OCI-LY7 (cell line): ENCODE results near the gene LTBP4.

Experiments used
- EZH2phosphoT487 ChIP-seq: fragments of 200-600 bp; sonication (generic); IDR thresholded peaks from 2 replicates; pipeline ENCODE4 v1.6.1; 2018; ENCODE audit warnings: low read depth, borderline replicate concordance, mild to moderate bottlenecking, mixed run types, antibody characterized with exemption, low read length, moderate library complexity, mixed read lengths
- TF ChIP-seq, protein P1 (sequence below): fragments of 200-600 bp; sonication (generic); conservative IDR thresholded peaks from 2 replicates; pipeline ENCODE4 v1.5.1; 2014; ENCODE audit warnings: mild to moderate bottlenecking, antibody characterized with exemption, low read length, moderate library complexity, mixed read lengths

DNA sequence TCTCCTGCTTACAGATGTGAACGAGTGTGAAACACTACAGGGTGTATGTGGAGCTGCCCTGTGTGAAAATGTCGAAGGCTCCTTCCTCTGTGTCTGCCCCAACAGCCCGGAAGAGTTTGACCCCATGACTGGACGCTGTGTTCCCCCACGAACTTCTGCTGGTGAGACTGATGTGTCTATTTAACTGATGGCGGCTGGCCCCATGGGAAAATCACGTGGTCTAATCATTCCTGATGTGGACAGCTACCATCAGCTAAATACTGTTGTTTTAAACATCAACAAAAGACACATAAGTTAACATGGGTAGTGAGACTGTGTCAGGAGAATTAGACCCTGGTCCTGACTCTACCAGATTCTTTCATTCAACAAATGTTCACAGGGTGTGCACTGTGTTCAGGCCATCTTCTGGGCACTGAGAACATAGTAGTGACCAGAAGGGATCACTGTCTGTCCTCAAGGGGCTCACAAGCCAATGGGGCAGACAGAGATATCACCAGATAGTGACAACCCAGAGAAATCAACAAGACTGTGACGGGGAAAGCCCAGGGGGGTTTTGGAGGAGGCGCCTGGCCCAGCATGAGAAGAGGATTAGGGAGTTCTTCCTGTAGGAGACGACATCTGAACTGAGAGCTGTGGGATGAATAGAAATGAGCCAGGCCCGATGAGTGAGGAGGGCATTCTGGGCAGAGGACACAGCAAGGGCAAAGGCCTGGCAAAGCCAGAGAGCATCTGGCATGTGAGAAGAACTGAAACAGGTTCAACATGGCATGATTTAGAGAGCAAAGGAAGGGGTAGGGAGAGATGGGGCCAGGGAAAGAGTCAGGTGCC, 18.4 kb downstream of the LTBP4 start:
- TF ChIP-seq, protein P1, sequence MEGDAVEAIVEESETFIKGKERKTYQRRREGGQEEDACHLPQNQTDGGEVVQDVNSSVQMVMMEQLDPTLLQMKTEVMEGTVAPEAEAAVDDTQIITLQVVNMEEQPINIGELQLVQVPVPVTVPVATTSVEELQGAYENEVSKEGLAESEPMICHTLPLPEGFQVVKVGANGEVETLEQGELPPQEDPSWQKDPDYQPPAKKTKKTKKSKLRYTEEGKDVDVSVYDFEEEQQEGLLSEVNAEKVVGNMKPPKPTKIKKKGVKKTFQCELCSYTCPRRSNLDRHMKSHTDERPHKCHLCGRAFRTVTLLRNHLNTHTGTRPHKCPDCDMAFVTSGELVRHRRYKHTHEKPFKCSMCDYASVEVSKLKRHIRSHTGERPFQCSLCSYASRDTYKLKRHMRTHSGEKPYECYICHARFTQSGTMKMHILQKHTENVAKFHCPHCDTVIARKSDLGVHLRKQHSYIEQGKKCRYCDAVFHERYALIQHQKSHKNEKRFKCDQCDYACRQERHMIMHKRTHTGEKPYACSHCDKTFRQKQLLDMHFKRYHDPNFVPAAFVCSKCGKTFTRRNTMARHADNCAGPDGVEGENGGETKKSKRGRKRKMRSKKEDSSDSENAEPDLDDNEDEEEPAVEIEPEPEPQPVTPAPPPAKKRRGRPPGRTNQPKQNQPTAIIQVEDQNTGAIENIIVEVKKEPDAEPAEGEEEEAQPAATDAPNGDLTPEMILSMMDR = no peak
- no peak for TF ChIP-seq EZH2phosphoT487
